Fibroblast of the aortic adventitia (primary cell): Measurements from ENCODE around the gene REV3L. TPM values are rescaled to one million over a fixed set of nuclear protein-coding genes. Genes with fewer than 3 reads are reported as not detected.

Experiments used
- DNase-seq: peaks from one replicate; pipeline ENCODE4 v3.0.0-alpha.2; 2010; ENCODE audit warnings: low read depth
- H3K4me3 ChIP-seq: 2 replicates; pipeline ENCODE4 v1.5.1; 2011; ENCODE audit warnings: low read depth, mild to moderate bottlenecking, control low read depth, low read length, moderate library complexity
- CTCF ChIP-seq: IDR thresholded peaks from 2 replicates; pipeline ENCODE4 v1.5.1; 2011; ENCODE audit warnings: mild to moderate bottlenecking, low read length, control low read depth, inconsistent platforms; ENCODE audit not compliant: insufficient read depth
- total RNA-seq: library from RNA; depleted of rRNA; stranded (reverse); fragments of >200 nt; gene quantifications from 2 replicates; pipeline ENCODE4 v1.2.3, GENCODE V29; 2012; ENCODE audit warnings: low replicate concordance

REV3L gene
- total RNA-seq, 1 donor: 77.4 TPM

GRCh38 chr6:111367393-111368088, 115.5 kb downstream of the REV3L start:
- peak; percentile 93 for DNase-seq
- no peak overlapping the region for H3K4me3 ChIP-seq
- no peak for TF ChIP-seq CTCF

GRCh38 chr6:111361648-111362047, 121.4 kb downstream of the REV3L start:
- no peak overlapping the region for H3K4me3 ChIP-seq
- peak; percentile 58 for TF ChIP-seq CTCF
- peak; percentile 59 for DNase-seq

GRCh38 chr6:111358454-111358853, 124.6 kb downstream of the REV3L start:
- no peak for DNase-seq
- no peak overlapping the region for H3K4me3 ChIP-seq
- TF ChIP-seq CTCF: no peak

GRCh38 chr6:111357705-111358104, 125.3 kb downstream of the REV3L start:
- TF ChIP-seq CTCF: no peak
- no peak for DNase-seq
- no peak overlapping the region for H3K4me3 ChIP-seq

GRCh38 chr6:111356551-111356950, 126.5 kb downstream of the REV3L start:
- TF ChIP-seq CTCF: no peak
- H3K4me3 ChIP-seq: no peak overlapping the region
- no peak for DNase-seq

- DNase-seq: no peak
- no peak overlapping the region for H3K4me3 ChIP-seq
- TF ChIP-seq CTCF: no peak
Measured at GRCh38 chr6:111354758-111355555, 128.1 kb downstream of the REV3L start.
